Liver (tissue), 9 donors: Measurements from ENCODE around the gene MLLT10. TPM values are rescaled to one million over a fixed set of nuclear protein-coding genes. Genes with fewer than 3 reads are reported as not detected.

ENCODE experiments used
- DNase-seq: peaks from one replicate; pipeline ENCODE4 v3.0.0-alpha.2; 2017; ENCODE audit warnings: low spot score
- H3K27ac ChIP-seq, 2 donors: one replicate each; pipeline ENCODE4 v1.7.0; 2013; ENCODE audit warnings: inconsistent platforms in 2 of 2, low read length in 2 of 2, control low read depth in 1 of 2, low read depth in 1 of 2, mild to moderate bottlenecking in 1 of 2
- H3K27me3 ChIP-seq, 4 donors: one replicate each; pipeline versions ENCODE4 v1.6.1 to v1.7.0; 2013; ENCODE audit warnings: low read length in 3 of 4, inconsistent platforms in 1 of 4, mild to moderate bottlenecking in 1 of 4, moderate library complexity in 1 of 4; ENCODE audit not compliant: control insufficient read depth in 4 of 4, insufficient read depth in 4 of 4
- H3K36me3 ChIP-seq, 4 donors: one replicate each; pipeline versions ENCODE4 v1.6.1 to v1.7.0; 2013; ENCODE audit warnings: low read length in 3 of 4, mild to moderate bottlenecking in 3 of 4, low read depth in 1 of 4, moderate library complexity in 1 of 4; ENCODE audit not compliant: control insufficient read depth in 4 of 4, insufficient read depth in 3 of 4
- H3K4me1 ChIP-seq, 4 donors: one replicate each; pipeline versions ENCODE4 v1.6.1 to v1.7.0; 2013; ENCODE audit warnings: low read length in 3 of 4, mild to moderate bottlenecking in 3 of 4, moderate library complexity in 1 of 4; ENCODE audit not compliant: control insufficient read depth in 4 of 4, insufficient read depth in 4 of 4
- H3K4me3 ChIP-seq, 3 donors: one replicate each; pipeline versions ENCODE4 v1.6.1 to v1.7.0; 2013; ENCODE audit warnings: low read length in 3 of 3, control low read depth in 1 of 3, low read depth in 1 of 3, mild to moderate bottlenecking in 1 of 3
- H3K9ac ChIP-seq, 2 donors: one replicate each; pipeline ENCODE4 v1.7.0; 2013; ENCODE audit warnings: low read length in 2 of 2, mild to moderate bottlenecking in 2 of 2, moderate library complexity in 2 of 2, control low read depth in 1 of 2, low read depth in 1 of 2
- H3K9me3 ChIP-seq, 4 donors: one replicate each; pipeline versions ENCODE4 v1.6.1 to v1.7.0; 2013; ENCODE audit warnings: low read length in 3 of 4; ENCODE audit not compliant: control insufficient read depth in 4 of 4
- ATF3 ChIP-seq: IDR thresholded peaks from 2 replicates; pipeline ENCODE4 v1.6.1; 2016; ENCODE audit warnings: antibody characterized with exemption
- CTCF ChIP-seq: fragments of 150-350 bp; IDR thresholded peaks from 2 replicates; pipeline ENCODE4 v1.5.1; 2017; ENCODE audit warnings: improper control_type of control experiment, low read depth, low read length; ENCODE audit not compliant: missing input control
- EGR1 ChIP-seq, 2 donors: IDR thresholded peaks; 2 replicates each; pipeline ENCODE4 v1.6.1; 2016 to 2018; ENCODE audit warnings: antibody characterized with exemption in 2 of 2, low read depth in 2 of 2
- FOXA1 ChIP-seq: IDR thresholded peaks from 2 replicates; pipeline ENCODE4 v1.6.1; 2016; ENCODE audit warnings: antibody characterized with exemption
- FOXA2 ChIP-seq: IDR thresholded peaks from 2 replicates; pipeline ENCODE4 v1.6.1; 2016; ENCODE audit warnings: antibody characterized with exemption
- GABPA ChIP-seq, 2 donors: IDR thresholded peaks in 1 of 2; conservative IDR thresholded peaks in 1 of 2; 2 replicates each; pipeline ENCODE4 v1.6.1; 2016; ENCODE audit warnings: antibody characterized with exemption in 2 of 2, mild to moderate bottlenecking in 1 of 2, moderate library complexity in 1 of 2
- HNF4A ChIP-seq, 2 donors: conservative IDR thresholded peaks; 2 replicates each; pipeline ENCODE4 v1.6.1; 2016; ENCODE audit warnings: antibody characterized with exemption in 2 of 2, mild to moderate bottlenecking in 2 of 2
- HNF4G ChIP-seq: IDR thresholded peaks from 2 replicates; pipeline ENCODE4 v1.6.1; 2016; ENCODE audit warnings: antibody characterized with exemption
- JUND ChIP-seq, 2 donors: IDR thresholded peaks; 2 replicates each; pipeline ENCODE4 v1.6.1; 2016; ENCODE audit warnings: antibody characterized with exemption in 2 of 2
- MAX ChIP-seq: IDR thresholded peaks from 2 replicates; pipeline ENCODE4 v1.6.1; 2016; ENCODE audit warnings: antibody characterized with exemption
- NR2F2 ChIP-seq: IDR thresholded peaks from 2 replicates; pipeline ENCODE4 v1.6.1; 2016; ENCODE audit warnings: antibody characterized with exemption
- RAD21 ChIP-seq, 2 donors: IDR thresholded peaks; 2 replicates each; pipeline ENCODE4 v1.6.1; 2016; ENCODE audit warnings: antibody characterized with exemption in 2 of 2, mild to moderate bottlenecking in 2 of 2
- REST ChIP-seq: IDR thresholded peaks from 2 replicates; pipeline ENCODE4 v1.6.1; 2016; ENCODE audit warnings: antibody characterized with exemption, mild to moderate bottlenecking
- RXRA ChIP-seq, 2 donors: IDR thresholded peaks; 2 replicates each; pipeline ENCODE4 v1.6.1; 2017 to 2018; ENCODE audit warnings: antibody characterized with exemption in 2 of 2, mild to moderate bottlenecking in 1 of 2
- SP1 ChIP-seq: IDR thresholded peaks from 2 replicates; pipeline ENCODE4 v1.6.1; 2018; ENCODE audit warnings: antibody characterized with exemption, mild to moderate bottlenecking
- TAF1 ChIP-seq: conservative IDR thresholded peaks from 2 replicates; pipeline ENCODE4 v1.6.1; 2016; ENCODE audit warnings: antibody characterized with exemption, mild to moderate bottlenecking
- YY1 ChIP-seq: IDR thresholded peaks from 2 replicates; pipeline ENCODE4 v1.6.1; 2016; ENCODE audit warnings: antibody characterized with exemption, mild to moderate bottlenecking
- ZBTB33 ChIP-seq: IDR thresholded peaks from 2 replicates; pipeline ENCODE4 v1.6.1; 2016; ENCODE audit warnings: antibody characterized with exemption
- WGBS: extraction: QIAGEN DNeasy Blood & Tissue Kit; methylation state at CpG from one replicate; pipeline ENCODE4 v1.1.7; 2013; 5-methylcytosine and 5-hydroxymethylcytosine counted together
- polyA plus RNA-seq, 2 donors: library from polyadenylated mRNA; stranded (reverse) in 1 of 2; unstranded in 1 of 2; fragments of 200-250 nt in 1 of 2; fragments of >200 nt in 1 of 2; fragmentation: Nextera tagmentation in 1 of 2; extraction: Ambion mirVana in 1 of 2; gene quantifications; one replicate each; pipeline versions ENCODE4 v1.2.1 to v1.2.3, GENCODE V29; 2013 to 2015
- total RNA-seq, 2 donors: library from RNA; depleted of rRNA; stranded (reverse); fragments of >200 nt; gene quantifications; one replicate each; pipeline ENCODE4 v1.2.3, GENCODE V29; 2014
- donor health status: healthy.
- donor health status: healthy.
- donor health status: healthy.
- donor health status: healthy.
- donor health status: healthy.

MLLT10 gene
- total and polyA plus RNA-seq, 4 donors: 11.9 to 47.4 (median 22.6) TPM

GRCh38 chr10:21530168-21530567, 3.9 kb upstream of the MLLT10 start:
- Histone ChIP-seq H3K36me3 (no peaks in the 10 kb centered on the region), H3K27ac (no peak overlapping the region), H3K4me3 (no peak overlapping the region), H3K27me3 (no peaks in the 10 kb centered on the region), H3K9me3 (no peaks in the 10 kb centered on the region), H3K9ac (no peak overlapping the region), H3K4me1 (peaks cover under 1 to 25% (median 9%) of the 10 kb centered on the region in 4 donors)
- DNase-seq: no peak
- 96% methylated on average over 1 of the region's 1 CpG for WGBS
- no peak for TF ChIP-seq ZBTB33
- TF ChIP-seq MAX: no peak
- no peak for TF ChIP-seq FOXA2
- TF ChIP-seq NR2F2: no peak
- no peak for TF ChIP-seq CTCF
- no peak for TF ChIP-seq RXRA (IDR thresholded peaks at IDR 0.05)
- TF ChIP-seq TAF1: no peak
- no peak for TF ChIP-seq REST
- TF ChIP-seq HNF4G: no peak
- TF ChIP-seq EGR1 (IDR thresholded peaks at IDR 0.05; ENCODE audit: low read depth in 2 of 2): no peak
- TF ChIP-seq GABPA (IDR thresholded peaks at IDR 0.05 in 1 of 2, conservative IDR thresholded peaks at IDR 0.05 in 1 of 2): no peak
- TF ChIP-seq ATF3: no peak
- no peak for TF ChIP-seq RAD21 (IDR thresholded peaks at IDR 0.05)
- no peak for TF ChIP-seq JUND (IDR thresholded peaks at IDR 0.05)
- no peak for TF ChIP-seq YY1
- no peak for TF ChIP-seq HNF4A (conservative IDR thresholded peaks at IDR 0.05)
- TF ChIP-seq FOXA1: no peak
- TF ChIP-seq SP1: no peak
